Measurements from ENCODE around the gene EZR. TPM values are rescaled to one million over a fixed set of nuclear protein-coding genes. Genes with fewer than 3 reads are reported as not detected.
A peak's percentile ranks its signal among the peaks of the same experiment; 100 is the strongest.
"Not testable (repeated sequence)": the region's sequence is repeated elsewhere in the genome, so short reads cannot be mapped to it uniquely, and the experiment has no call there.

Gene EZR
- total RNA-seq, 1 donor from 2014 or later: 195 TPM

- ATAC-seq: no peak
- intact Hi-C loops (cut with micrococcal nuclease): no loop called here
- no peak for DNase-seq
These were observed 13.3 kb downstream of the EZR start for GRCh38 chr6:158805698-158806377.

GRCh38 chr6:158804207-158804606 lies 15.0 kb downstream of the EZR start:
- intact Hi-C loops (cut with micrococcal nuclease): no loop called here
- DNase-seq: no peak
- ATAC-seq: no peak

DNA sequence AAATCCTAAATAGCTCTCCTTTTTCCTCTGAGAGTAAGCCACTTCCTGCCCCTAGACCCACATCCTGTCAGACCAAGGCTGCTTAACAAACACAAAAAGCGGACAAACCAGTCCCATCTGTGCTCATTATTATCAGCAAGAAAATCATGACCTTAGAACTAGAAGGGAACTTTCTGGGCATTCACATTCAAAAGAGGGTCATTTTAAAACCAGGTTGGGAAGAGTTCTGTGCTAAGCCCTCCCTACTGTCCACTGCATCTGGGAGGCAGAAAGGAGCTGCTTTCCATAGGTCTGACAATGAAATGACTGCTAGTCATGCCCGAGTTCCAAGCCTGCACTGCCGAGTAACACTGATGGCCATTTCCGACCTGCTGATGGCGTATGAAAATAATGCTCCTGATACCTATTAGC lies 15.4 kb downstream of the EZR start:
- ATAC-seq (no peak), DNase-seq (no peak)
- intact Hi-C loops (cut with micrococcal nuclease): no loop called here

GRCh38 chr6:158801655-158802294 lies 17.4 kb downstream of the EZR start:
- intact Hi-C loops (cut with micrococcal nuclease): no loop called here
- DNase-seq (peak; percentile 77), ATAC-seq (peak; percentile 85)

DNA sequence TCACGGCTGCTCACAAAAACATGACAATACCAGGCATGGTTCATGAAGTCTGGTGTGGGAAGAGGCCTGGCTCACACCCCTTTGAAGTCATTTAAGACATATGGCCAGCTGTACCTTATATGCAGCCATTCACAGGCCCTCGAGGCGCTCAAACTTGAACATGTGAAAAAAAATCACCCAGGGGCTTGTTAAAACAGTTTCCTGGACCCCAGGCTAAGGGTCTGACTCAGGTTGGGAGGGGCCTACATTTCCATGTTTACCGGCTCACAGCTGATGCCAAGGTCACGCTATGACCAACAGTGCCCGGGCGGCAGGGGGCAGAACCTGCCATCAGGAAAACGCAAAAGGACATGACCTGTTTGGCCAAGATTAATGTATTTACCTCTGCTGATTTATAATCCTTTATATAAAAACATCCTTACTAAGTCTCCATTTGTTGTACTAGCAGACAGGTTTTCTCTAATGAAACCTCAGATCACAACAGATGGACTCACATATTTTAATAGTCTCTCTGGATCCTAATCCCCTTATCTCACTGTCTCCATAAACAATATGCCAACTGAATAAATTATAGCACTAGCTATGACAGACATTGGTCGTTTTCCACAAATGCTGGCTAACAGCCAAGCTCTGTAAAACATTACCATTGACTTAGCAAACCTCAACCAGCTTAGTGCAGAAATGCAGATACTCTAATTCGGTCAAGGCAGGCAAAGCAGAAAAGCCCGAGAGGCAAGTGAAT lies 19.9 kb downstream of the EZR start:
- DNase-seq: no peak
- peak; percentile 36 for ATAC-seq
- intact Hi-C loops (cut with micrococcal nuclease): no loop called here

DNA sequence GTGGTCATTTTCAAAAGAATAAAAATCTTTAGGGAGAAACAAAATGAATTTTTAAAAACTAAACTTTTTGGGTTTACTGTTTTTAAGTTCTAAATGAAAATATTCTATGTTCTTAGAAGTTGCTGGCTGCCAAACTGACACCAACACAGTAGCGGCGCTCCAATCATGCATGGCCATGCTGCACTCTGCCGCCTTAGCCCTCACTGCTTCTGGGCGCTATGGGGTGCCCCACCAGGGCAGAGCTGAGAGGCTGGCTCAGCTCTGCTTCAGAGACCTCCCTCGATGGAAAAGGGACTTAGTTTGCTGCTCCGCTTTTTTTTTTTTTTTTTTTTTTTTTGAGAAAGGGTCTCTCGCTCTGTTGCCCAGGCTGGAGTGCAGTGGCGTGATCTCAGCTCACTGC lies 20.9 kb downstream of the EZR start:
- ATAC-seq (no peak), DNase-seq (no peak)
- intact Hi-C loops (cut with micrococcal nuclease): no loop called here

- intact Hi-C loops (cut with micrococcal nuclease): no loop called here
- ATAC-seq (peak; percentile 51), DNase-seq (no peak)
These were observed 21.5 kb downstream of the EZR start for GRCh38 chr6:158797331-158798310.

DNA sequence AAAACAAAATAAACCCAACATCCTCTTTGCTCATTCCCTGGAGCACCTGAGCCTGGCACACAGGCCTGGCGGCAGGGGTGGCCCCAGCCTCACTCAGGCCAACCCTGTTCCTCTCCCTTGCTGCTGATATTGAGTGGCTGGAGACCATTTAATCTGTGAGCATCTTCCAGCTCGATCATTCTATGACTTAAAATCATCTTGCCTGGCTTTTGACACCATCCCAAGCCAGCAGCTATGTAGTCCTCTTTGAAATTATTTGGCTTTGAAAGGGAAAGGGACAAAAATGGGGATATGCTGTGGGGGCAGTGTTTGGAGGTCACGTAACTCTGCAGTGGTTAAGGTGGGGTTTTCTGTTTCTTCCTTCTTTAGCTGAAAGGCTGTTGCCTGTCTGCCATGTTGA lies 22.8 kb downstream of the EZR start:
- DNase-seq (no peak), ATAC-seq (no peak)
- intact Hi-C loops (cut with micrococcal nuclease): no loop called here

- intact Hi-C loops (cut with micrococcal nuclease): no loop called here
- DNase-seq: no peak
- no peak for ATAC-seq
These were observed 23.7 kb downstream of the EZR start for GRCh38 chr6:158795516-158795915.

- ATAC-seq (peak; percentile 50), DNase-seq (no peak)
These were observed 25.7 kb downstream of the EZR start for GRCh38 chr6:158793432-158793831.

DNA sequence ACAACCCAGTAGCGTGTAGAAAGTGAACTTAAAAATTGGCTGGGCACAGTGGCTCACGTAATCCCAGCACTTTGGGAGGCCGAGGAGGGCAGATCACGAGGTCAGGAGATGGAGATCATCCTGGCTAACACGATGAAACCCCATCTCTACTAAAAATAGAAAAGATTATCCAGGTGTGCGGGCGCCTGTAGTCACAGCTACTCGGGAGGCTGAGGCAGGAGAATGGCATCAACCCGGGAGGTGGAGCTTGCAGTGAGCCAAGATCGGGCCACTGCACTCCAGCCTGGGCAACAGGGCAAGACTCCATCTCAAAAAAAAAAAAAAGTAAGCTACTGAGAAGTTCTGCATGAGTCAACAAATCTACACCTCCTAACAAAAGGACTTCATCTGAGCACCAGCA lies 26.7 kb downstream of the EZR start:
- ATAC-seq; DNase-seq; intact Hi-C loops (cut with micrococcal nuclease): not testable (repeated sequence)

More at GRCh38 chr6:158793432-158793831, 25.7 kb downstream of the EZR start:
- intact Hi-C loops (cut with micrococcal nuclease): no loop called here

DNA sequence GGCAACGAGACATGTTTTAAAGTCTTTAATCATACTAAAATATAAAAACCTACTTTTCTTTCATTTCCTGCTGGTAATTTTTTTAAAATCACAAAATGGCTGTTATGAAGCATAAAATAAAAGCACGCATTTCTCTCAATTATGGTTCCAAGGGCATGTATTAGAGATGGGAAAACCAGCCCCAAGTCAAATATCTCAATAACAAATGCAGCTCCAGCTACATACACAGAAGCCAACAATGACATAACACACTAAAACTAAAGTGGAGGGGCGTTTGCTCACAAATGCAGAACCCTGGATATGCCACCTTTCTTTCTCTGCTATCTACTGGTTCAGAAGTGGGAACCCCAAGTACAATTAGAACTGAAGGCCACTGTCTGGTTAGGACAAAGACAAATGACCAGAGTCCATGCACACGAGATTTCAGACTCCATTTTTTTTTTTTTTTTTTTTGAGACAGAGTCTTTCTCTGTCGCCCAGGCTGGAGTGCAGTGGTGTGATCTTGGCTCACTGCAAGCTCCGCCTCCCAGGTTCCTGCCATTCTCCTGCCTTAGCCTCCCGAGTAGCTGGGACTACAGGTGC lies 27.8 kb downstream of the EZR start:
- DNase-seq (no peak), ATAC-seq (no peak)
- intact Hi-C loops (cut with micrococcal nuclease): no loop called here

- intact Hi-C loops (cut with micrococcal nuclease): no loop called here
- peak; percentile 36 for ATAC-seq
- no peak for DNase-seq
These were observed 29.9 kb downstream of the EZR start for GRCh38 chr6:158789115-158789917.

- intact Hi-C loops (cut with micrococcal nuclease): no loop called here
- ATAC-seq (no peak), DNase-seq (no peak)
These were observed 31.8 kb downstream of the EZR start for GRCh38 chr6:158787395-158787794.

DNA sequence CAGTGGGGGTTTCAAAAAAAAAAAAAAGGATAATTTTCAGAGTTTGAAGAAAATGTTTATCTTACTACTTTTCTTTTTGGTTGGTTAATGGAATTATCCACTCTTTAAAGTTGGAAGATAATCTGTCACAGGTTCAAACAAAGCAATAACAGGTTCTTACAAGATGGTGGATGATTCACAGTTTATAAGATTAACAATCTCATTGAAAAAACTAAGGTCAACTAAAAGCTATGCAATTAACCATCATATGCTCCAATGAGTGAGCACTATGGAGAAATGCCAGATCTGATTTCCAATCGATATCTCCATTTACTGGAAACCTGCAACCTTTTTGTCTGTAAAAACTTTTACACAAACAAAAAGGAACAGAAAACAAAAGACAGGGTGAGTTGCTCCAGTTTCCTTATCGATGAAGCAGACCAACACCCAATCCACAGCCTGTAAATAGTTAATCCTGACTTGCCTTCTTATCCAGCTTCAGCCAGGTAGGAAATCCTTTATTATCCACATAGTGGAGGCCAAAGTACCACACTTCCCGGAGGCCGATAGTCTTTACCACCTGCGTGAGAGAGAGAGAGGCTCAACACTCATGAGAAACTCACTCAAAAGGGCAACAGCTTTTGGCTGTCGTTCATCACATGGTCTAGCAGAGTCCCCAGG lies 32.4 kb downstream of the EZR start:
- intact Hi-C loops (cut with micrococcal nuclease): no loop called here
- DNase-seq: no peak
- no peak for ATAC-seq

GRCh38 chr6:158785036-158785435 lies 34.1 kb downstream of the EZR start:
- no peak for DNase-seq
- intact Hi-C loops (cut with micrococcal nuclease): no loop called here
- no peak for ATAC-seq

DNA sequence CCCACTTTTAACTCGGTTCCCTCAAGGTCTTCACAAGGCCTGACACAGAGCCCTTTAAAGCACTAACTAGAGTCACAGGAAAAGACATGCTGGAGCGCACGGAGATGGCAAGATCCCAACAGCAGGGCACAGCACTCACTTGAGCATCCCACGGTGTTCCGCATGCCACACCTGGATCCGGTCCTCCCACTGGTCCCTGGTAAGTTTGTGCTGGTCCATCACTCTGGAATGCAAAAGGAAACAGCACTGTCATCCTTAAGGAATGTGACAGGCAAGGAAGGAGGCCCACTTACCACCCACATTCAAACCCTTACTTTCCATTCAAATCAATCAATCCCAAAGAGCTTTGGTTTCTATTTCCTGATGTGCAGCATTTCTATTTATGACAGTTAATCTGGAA lies 34.7 kb downstream of the EZR start:
- DNase-seq (no peak), ATAC-seq (no peak)
- intact Hi-C loops (cut with micrococcal nuclease): no loop called here

DNA sequence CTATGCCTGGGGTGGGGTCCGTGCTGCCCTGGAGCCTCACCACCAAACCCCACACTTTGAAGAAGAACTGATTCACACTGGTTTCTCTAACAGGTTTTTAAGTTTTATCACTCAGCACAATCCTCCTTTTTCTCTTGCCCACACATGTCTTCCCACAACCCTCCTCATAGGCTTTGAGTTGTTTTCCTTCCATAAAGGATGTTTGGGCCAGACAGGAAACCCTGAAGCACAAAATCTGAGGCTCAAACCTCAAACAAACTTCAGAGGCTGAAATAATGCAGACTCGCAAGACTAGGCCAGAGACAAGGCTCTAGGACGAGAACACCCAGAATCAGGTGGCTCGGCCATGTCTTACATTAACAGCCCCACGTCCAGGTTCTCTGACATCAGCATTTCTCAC lies 35.3 kb downstream of the EZR start:
- DNase-seq (no peak), ATAC-seq (no peak)
- intact Hi-C loops (cut with micrococcal nuclease): no loop called here
